ENCODE results near the gene SOX1.

DNA sequence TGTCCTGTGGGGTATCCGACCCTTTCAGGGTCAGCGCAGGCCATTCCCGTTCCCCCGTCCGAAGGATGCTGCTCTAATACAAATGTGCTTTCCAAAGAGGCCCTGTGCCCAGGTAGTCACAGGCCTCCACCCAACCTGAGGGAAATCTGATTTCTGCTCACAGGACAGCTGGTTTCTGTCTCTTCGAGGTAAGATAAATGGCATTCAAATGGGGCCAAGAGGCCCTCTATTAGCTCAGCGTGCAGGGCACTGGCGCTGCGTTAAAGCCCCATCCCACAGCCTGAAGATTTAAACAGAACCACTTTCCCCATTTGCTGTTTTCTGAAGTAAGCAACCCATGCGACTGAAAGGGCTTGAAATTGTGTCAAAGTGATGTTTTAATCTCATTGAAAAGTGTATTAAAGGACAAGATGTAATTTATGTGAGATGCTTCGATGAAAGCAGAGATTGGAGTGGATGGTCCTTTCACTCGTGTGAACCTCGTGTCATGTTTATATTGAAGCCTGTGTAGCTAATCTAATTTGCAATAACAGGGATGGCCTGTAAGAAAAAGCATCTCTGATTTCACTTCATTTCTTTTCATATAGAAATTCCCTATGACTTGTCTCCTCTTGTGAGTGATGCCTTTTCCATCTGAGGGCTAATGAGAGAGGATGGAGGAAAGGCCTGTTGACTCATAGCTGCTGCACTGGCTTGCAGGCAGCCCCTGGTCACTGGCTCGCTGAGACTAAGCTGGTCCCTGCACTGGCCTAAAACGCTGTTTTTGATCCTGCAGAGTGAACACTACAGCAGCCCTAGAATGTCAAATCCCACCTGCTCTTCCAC, 7.3 kb upstream of the SOX1 start:
- TF ChIP-seq, protein P1, sequence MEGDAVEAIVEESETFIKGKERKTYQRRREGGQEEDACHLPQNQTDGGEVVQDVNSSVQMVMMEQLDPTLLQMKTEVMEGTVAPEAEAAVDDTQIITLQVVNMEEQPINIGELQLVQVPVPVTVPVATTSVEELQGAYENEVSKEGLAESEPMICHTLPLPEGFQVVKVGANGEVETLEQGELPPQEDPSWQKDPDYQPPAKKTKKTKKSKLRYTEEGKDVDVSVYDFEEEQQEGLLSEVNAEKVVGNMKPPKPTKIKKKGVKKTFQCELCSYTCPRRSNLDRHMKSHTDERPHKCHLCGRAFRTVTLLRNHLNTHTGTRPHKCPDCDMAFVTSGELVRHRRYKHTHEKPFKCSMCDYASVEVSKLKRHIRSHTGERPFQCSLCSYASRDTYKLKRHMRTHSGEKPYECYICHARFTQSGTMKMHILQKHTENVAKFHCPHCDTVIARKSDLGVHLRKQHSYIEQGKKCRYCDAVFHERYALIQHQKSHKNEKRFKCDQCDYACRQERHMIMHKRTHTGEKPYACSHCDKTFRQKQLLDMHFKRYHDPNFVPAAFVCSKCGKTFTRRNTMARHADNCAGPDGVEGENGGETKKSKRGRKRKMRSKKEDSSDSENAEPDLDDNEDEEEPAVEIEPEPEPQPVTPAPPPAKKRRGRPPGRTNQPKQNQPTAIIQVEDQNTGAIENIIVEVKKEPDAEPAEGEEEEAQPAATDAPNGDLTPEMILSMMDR (IDR thresholded peaks at IDR 0.05; ENCODE audit: extremely low read depth in 1 of 2, insufficient read depth in 1 of 2, low read depth in 1 of 2, low read length in 2 of 2) = no peak
- TF ChIP-seq EZH2 (IDR thresholded peaks at IDR 0.05; ENCODE audit: borderline replicate concordance, low read depth, low read length, severe bottlenecking) (no peak), POLR2A (IDR thresholded peaks at IDR 0.05; ENCODE audit: low read depth, low read length) (no peak), JUN (IDR thresholded peaks at IDR 0.05; ENCODE audit: borderline replicate concordance, insufficient read depth, insufficient read length, low read depth) (no peak), POLR2AphosphoS5 (IDR thresholded peaks at IDR 0.05; ENCODE audit: insufficient read depth, low read depth, low read length) (no peak)
